Skin of body (tissue), 2 donors: ENCODE results near the gene MSANTD1. TPM values are rescaled to one million over a fixed set of nuclear protein-coding genes. Genes with fewer than 3 reads are reported as not detected.

Experiments used
- DNase-seq: peaks from one replicate; lab custom pipeline; 2025; lab: John Stamatoyannopoulos, UW
- total RNA-seq: library from RNA; depleted of rRNA; stranded (reverse); fragments of >200 nt; gene quantifications from one replicate; pipeline ENCODE4 v1.2.3, GENCODE V29; 2014

Gene MSANTD1
- total RNA-seq, 1 donor from 2014 or later, result 0.39 TPM

DNA sequence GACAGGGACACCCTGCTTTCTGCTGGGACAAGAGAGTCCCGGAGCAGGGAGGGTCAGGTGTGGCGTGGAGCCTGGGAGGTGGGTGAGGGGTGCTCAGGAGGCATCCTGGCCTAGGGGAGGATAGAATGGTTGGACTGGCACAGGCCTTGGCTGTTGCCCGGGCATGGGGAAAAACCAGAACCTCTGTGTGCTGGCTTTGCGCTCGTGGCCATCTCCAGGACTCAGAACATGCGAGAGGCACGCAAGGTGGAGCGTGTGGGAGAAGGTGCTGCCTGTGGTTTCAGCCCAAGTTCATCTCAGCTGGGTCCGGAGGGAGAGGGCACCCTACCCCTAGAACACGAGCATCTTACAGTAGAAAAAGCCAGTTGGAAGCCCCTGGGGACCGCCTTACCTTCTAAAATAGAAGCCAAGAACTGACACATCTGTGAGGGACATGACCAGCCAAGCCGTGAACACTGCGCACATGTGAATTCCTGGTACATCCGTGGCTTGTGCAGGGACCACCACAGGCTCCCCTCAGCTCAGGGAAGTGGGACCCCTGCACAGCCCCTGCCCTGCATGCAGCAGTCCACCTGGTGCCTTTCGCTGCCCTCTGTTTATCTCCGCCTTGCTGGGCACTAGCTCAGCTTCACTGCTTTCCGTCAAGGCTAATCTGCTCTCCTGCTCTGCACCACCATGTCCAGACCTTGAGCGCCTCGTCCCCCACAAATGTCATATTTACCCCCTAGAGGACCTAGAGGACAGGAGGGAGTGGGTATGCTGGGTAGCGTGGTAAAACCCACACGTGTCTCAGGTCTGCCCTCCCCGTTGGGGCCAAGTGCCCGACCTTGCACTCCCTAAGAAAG lies 13.5 kb downstream of the MSANTD1 start:
- no peak for DNase-seq

DNA sequence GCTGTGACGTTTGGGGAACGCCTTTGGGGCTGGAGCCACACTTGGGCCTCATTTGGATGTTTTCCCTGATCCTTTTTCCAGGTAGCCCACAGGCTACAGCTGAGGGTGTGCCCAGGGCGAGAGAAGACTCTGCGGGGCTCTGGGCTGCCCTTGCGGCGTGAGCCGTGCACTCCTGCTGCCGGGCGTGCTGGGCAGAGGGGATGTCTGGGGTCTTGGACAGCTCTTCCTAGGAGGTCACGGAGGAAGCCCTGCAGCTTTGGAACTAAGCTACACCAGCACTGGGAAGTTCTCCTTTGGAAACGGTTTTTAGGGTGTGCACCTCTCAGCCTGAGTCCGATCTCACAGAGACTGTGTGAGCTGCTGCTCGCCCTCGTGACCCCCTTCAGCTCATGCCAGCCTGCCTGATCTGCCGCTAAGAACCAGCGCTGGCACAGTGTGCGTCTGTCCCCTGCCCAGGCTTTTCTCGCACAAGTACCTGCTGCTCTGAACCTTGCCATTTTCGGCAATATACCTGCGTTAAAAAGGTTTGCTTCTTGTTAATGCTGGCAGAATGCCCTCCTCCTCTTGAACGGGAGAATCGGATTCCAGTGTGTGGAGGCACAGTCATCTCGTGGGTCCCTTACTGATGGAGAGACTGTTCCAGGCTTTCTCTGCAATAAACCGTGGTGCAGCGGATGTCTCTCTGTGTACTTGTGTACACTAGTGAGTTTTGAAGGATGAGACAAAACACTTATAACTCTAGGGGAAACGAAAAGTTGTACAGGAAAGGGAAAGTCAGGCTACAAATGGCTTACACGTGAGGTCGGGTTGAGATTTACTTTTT lies 14.3 kb downstream of the MSANTD1 start:
- DNase-seq, result no peak

DNA sequence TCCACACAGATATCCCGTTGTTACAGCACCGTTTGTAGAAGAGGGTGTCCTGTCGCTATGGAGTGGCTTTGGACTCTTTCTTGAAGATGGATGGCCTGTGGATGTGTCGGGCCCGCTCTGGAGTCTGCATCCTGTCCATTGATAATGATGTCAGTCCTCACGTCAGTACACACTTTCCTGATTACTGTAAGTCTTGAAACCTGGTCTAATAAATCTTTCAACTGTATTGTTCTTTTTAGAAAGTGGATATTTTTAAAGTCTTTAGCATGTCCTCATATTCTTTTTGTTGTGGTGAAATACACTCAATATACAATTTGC lies 14.9 kb downstream of the MSANTD1 start:
- DNase-seq, result no peak

DNA sequence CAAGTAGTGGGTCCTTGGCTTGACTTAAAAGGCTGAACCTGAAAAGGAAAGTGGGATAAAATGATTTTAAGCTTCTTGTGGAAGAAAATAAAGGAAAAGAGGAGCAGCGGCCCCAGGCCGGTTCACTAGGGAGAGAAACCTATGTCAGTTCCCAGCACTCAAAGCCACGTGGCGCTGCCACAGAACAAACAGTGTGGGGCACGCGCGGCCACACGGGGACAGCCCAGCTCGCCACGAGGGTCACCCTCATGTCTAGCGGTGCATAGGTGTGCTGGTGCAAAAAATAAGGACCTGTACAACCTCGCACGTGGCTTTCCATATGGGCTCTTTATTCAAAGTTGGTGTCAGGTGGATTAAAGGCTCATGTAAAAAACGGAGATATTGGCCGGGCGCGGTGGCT lies 17.1 kb downstream of the MSANTD1 start:
- DNase-seq, result no peak

DNA sequence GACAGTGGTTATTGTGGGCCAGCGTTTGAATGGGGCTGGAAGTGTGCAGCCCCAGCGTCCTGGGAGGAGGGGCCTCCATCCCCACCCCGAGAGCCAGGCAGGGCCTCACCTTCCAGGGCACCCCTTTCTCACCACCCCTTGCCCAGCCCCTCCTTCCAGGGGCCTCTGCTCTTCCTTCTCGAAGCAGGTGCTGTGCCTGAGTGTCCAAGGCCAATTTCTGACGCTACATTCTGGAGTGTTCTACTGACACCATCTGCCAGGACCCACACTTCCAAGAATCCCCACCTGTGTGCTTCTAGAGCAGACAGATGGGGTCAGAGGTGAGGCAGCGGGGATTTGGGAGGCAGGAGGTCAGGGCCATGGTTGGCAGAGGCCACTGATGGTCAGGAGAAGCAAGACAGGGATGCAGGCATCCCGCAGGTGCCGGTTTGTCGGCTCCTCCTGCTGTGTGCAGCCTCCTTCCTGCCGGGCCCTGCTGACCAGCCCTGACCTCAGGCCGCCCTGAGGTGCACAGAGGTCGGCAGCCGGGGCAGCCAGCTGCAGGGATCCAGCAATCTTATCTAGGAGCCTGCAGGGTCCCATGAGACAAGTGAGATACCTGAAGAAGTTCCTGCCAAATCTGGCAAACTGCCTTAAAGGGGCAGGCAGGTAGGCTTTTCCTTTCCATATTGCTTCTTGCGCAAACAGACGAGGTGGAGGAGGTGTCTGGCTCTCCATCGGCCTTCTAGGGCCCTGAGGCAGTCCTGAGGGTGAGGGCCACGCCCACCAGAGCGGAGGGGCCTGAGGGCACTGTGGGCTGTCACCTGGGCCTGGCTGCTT lies 18.8 kb downstream of the MSANTD1 start:
- no peak for DNase-seq

DNA sequence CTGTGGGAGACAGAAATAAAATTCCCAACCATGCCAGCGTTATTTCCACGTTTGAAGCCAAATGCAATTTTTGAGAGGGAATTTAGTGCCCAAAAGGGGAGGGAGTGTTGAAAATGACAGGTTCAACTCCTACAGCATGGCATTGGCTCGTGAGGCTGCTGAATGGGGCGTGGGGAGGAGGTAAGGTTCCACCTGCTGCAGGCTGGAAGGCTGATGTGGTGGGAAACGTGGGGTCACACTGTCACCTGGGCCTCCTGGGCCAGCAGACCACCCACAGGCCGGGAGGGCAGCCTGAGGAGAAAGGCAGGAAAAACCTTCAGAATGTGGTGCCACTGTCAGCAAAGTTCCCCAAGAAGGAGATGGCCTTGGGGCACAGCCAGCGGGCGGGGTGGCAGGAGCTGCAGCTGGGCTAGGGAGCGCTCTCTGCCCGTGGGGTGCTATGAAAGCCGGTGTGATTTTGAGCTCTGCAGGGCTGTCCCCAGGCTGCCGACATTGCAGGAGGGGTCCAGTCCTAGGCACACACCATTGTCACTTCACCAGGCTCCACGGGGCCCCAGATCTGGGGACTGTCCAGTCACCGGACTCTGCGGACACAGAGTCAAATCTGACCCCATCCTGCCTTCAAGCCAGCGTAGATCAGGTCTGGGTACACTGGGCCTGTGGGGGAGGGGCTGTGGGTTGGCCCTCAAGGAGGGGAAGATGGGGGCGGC lies 19.6 kb downstream of the MSANTD1 start:
- DNase-seq, result no peak

DNA sequence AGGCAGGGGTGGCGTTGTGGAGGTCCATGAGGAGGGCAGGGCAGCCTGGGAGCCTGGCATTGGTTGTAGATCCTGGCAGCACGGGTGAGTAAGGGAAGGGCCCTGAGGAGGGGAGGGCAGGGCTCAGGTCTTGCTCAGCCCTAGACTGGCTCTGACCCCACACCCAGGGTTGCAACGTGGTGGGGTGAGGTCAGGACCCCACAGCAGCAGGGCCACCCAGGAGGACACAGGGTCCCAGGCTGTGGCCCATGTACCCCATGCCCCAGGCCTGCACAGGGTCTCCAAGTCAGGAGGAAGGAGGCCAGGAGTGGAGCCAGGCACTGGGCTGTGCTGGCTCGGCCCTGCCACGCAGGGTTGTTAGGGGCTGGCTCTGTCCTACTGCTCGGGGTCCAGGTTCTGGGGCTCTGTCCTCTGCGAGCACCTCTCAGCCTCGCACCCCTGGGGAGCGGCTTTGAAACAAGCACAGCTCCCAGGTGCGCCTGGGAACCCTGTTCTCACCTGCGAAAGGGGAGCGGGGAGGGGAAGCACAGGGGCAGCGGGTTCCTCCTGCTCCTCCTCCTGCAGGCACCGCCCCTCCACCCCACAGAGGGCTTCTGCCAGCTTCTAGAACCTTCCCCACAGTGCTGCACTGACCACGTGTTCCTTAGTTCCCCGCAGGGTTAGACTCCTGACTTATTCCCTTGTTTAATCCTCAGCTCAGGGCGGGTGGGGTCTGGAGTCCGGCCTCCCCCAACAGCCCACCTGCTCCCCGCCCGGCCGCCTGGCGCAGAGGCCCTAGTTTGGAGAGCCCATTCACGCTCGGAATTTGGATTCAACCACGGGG lies 20.4 kb downstream of the MSANTD1 start:
- DNase-seq, result no peak

DNA sequence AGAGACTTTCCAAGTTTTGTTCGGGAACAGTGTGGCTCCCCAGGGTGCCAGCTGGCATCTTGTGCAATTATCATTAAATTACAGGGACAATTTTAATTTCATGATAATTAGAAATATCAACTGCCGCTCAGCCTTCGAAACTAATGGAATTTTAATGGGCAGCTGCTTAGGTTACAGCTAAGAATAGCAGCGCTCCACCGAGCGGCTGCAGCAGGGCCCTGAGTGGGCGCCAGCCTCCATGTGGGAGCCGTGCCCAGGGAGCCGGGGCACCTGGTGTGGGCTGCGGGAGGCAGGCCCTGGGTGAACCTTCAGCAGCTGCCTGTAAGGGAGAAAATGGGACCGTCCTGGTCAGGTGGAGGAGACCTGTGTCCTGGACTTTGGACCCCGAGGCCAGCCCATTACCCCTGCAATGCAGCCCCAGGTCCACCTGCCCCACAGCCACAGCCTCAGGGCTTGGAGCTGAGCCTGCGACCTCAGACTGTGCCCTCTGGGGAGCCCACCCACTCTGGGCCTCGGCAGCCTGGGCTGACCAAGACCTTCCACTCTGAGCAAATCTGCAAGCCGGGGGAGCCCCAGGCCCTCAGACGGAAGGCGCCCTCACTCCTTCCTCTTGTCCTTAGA lies 21.1 kb downstream of the MSANTD1 start:
- no peak for DNase-seq

DNA sequence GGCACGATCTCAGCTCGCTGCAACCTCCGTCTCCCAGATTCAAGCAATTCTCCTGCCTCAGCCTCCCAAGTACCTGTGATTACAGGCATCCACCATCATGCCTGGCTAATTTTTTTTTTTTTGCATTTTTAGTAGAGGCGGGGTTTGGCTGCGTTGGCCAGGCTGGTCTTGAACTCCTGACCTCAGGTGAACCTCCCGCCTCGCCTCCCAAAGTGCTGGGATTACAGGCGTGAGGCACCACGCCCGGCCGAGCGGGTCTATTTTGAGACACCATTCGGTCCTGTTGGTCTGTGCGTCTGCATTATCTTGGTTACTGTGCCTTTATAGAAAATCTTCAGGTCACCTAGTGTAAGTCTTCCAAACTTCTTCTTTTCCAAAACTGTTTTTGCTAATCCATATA lies 22.2 kb downstream of the MSANTD1 start:
- no peak for DNase-seq

DNA sequence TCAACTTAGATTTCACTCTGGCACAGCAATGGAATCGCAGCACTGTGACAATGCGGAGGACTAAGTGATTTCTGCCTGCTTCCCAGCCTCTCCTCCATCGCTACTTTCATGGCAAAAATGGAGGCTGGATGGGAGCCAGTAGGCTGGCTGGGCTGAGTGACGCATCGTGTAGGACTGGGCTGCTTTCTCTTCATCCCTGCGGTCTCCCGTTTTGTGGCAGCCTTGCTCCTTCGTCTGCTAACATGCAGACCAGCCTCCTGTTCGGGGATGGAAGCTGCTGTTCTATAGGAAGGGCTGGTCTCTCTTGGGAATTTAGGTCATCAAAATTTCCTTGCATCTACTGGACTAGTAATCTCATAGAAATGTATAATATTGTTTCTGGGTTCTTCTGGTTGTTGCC lies 28.0 kb downstream of the MSANTD1 start:
- no peak for DNase-seq

DNA sequence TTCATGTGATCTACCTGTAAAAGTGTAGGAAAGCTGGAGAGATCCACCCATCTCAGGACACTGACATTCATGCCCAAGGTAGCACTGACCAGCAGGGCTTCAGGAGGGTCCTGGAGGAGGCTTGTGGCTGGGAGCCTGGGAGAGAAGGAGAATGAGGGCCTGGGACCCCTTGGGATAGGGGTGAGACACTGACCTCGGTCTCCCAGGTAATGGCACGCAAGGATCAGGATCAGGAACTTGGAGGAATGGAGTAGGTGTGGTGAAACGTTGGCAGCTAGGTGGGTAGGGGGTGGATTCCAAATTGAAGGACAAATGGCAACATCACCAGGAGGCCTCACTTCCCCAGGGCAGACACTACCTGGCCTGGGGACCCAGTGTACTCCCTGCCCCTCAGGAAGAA lies 31.5 kb downstream of the MSANTD1 start:
- DNase-seq, result no peak

DNA sequence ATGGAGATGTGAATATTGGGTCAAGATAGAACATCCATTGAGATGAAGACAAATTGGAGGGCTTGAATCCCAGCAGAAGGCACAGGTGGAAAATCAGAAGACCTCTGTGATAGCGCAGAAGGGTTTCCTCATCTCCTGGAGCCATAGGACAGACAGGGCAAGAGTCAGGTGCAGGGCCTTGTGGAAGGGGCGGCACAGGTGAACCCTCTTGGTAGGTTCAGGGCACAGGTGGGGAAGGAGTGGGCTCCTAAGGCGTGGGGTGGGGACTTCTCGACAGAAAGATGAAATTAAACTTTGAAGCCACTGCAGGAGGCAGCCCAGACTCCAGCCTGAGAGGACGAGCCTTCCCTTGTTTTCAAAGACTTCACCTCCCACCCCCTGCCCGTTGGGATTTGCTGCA lies 34.5 kb downstream of the MSANTD1 start:
- DNase-seq, result no peak

DNA sequence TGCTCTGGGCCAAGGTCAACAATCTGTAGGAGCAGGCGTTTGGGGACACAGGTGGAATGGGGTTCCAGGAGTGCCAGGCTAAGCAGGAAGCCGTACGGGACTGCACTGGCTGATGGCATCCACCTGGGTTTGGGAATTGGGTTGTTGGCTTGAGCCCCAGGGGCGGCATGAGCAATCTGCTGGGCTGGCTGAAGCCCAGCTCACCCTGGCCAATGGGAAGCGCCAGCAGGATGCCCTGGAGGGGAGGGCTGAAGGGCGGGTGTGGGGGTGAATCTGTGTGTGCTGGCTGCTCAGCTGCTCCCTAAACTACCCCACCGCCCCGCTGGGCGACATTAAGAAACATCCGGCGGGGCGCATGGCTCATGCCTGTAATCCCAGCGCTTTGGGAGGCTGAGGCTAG lies 35.0 kb downstream of the MSANTD1 start:
- no peak for DNase-seq

DNA sequence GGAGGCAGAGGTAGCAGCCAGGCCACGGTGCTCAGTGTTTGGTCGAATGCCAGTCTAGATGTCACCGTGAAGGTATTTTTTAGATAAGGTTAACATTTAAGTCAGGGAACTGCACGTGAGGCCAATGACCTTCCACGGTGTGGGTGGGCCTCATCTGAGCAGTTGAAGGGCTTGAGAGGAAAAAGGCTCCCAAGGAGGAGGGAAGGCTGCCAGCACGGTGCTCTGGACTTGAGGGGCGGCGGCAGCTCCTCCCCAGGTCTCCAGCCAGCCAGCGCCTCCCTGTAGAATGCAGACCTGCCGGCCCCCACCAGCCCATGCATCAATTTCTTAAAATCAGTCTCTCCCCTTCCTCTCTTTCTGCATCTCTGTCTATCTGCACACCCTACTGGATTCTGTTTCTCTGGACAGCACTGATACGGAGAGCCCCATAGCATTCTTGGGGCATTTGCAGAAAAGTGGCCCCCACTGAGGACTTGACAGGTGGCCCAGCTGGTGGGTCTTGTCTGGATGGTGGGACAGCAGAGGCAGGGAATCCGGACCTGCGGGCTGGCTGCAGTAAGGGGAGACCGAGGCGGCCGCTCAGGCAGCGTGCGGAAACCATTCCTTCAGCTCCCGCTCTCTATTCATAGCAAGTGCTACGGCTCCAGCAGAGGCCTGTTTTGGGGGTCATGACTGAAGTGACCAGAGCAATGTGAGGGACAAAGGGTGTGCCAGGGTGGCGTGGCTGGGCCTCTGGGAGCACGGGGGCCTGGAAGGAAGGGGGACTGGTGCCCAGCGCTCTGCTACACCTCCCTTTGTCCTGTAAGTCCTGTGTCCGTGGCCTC lies 36.0 kb downstream of the MSANTD1 start:
- DNase-seq, result no peak

DNA sequence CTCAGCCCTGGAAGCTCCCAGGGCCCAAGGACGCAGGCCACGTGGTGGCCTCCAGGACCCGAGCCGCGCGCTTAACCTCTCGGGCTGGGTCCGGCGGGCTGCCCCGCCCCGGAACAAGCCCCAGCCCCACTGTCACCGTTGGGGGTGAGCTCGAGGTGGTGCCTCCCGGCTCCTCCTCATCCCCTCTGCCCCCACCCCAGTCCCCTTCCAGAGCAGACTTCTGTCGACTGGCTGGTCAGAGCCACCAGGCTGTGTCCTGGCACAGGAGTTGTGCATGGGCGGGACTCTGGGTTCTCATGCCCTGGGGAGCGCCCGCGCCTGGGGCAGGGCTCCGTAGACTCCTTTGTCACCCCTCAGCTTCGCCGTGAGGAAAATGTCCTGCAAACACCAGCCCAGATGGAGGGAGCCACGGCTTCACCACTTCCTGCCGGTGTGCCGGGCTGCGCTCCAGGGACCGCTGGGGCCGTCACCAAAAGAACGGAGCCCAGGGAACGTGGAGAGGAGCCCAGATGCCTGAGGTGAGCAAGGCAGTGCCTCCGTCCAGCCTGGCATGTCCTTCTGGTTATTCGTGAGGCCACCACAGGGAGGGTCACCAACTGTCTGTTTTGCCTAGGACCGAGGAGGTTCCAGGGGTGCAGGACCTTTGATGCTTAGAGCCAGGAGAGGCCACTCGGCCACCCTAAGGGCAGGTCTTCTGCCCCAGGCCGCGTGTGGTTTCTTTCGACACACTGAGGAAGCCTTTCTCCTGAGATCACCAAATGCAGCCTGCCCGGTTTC lies 36.8 kb downstream of the MSANTD1 start:
- DNase-seq, result no peak

DNA sequence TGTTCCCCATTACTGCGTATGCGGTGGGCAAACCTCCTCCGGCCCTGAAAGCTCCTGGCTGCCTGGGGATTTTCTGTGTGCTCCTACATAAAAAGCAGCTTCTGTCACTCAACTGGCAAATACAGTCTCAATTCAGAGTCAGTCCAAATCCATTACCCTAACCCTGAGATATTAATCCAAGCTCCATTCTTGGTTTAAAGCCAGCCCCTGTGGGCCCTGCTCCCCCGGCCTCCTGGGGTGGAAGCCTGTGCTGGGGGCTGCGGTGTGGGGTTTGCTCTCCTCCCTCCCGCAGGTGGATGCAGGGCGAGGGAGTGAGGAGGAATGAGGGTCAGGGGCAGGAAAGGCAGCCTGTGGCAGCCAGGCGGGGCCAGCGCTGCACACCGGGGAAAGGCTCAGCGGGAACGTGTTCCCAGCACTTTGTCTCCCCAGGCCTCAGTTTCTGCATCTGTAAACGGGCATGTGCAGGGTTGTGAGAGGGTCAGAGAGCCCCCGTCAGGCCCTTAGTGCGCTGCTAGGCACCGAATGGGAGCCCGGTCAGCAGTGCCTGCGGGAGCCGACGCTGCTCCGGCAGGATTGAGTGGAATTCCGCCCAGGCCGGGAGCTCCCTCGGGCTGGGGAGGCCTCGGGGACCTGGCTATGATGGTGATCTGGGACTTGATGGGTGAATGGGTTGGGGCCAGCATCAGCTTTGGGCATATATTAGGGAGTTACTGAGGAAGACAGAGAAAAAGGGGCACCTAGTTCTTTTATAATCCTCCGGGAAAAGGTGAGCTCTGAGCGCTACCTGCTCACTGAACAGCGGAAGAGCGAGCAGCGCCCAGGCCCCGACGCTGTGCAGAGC lies 37.6 kb downstream of the MSANTD1 start:
- no peak for DNase-seq

DNA sequence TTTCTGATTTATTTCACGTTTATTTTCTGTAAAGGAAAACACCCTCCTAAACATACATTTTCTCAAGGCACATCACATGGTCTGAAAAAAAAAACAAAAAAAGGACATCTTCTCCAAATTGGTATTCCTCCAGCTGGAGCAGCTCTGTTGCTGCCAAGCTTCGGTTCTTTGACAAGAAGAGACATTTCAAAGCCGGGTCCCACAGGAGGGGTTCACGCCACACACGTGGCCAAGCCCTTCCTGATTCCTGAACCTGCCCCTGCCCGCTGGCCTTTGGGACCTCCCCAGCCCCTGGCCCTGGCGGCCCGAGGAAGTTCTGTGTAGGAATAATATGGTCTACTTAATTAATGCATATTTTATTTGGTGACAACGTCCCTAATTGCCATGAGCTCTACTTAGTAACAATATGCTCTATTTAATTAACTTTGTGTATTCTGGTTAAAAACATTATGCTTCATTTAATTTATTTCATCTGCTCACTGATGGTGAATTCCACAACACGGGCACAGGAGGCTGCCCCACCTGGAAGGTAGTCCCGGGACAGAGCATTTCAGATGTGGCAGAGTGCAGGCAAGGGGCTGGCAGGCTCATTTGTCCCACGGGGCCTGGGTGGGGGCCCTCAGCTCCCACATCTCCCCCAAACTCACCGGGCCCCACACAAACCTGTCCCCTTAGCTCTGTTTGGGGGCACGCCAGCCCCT lies 38.5 kb downstream of the MSANTD1 start:
- DNase-seq, result no peak
